Hepatocyte (in vitro differentiated cells): ENCODE data around the gene DOK6.

Source experiments
- EZH2 ChIP-seq: fragments of 200-600 bp; sonication (generic); IDR thresholded peaks from 2 replicates; pipeline ENCODE4 v1.6.1; 2016; ENCODE audit warnings: antibody characterized with exemption, mild to moderate bottlenecking, borderline replicate concordance
- EZH2phosphoT487 ChIP-seq: fragments of 200-600 bp; sonication (generic); IDR thresholded peaks from one replicate; pipeline ENCODE4 v1.6.1; 2018; ENCODE audit warnings: antibody characterized with exemption, mild to moderate bottlenecking, low read depth, moderate library complexity; ENCODE audit not compliant: unreplicated experiment, severe bottlenecking
- TF ChIP-seq, protein P1 (sequence below): fragments of 200-600 bp; sonication (generic); IDR thresholded peaks from 2 replicates; pipeline ENCODE4 v1.5.1; 2016; ENCODE audit warnings: antibody characterized with exemption, mild to moderate bottlenecking; ENCODE audit not compliant: poor library complexity

DNA sequence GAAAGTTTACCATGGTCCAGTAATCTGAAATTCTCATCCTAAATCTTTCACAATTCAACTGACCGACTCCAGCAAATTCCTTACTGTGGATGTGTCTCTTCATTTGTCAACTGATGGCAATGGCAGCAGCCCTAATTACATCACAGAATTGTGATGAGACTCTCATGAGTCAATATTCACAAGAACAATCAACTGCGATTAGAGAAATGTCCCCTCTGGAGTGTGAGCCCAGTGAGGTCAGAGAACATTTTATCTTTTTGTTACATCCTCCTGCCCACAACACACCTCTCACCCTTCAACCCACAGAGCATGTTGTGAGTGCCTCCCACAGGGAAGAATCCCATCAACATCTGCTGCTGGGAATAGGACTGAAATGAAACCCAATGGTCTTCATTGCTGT lies 473.4 kb downstream of the DOK6 start:
- TF ChIP-seq EZH2 (no peak), EZH2phosphoT487 (no peak)
- TF ChIP-seq, protein P1, sequence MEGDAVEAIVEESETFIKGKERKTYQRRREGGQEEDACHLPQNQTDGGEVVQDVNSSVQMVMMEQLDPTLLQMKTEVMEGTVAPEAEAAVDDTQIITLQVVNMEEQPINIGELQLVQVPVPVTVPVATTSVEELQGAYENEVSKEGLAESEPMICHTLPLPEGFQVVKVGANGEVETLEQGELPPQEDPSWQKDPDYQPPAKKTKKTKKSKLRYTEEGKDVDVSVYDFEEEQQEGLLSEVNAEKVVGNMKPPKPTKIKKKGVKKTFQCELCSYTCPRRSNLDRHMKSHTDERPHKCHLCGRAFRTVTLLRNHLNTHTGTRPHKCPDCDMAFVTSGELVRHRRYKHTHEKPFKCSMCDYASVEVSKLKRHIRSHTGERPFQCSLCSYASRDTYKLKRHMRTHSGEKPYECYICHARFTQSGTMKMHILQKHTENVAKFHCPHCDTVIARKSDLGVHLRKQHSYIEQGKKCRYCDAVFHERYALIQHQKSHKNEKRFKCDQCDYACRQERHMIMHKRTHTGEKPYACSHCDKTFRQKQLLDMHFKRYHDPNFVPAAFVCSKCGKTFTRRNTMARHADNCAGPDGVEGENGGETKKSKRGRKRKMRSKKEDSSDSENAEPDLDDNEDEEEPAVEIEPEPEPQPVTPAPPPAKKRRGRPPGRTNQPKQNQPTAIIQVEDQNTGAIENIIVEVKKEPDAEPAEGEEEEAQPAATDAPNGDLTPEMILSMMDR: no peak
